Aorta (tissue), 5 donors: ENCODE data around the gene MAPK8IP2. TPM values are rescaled to one million over a fixed set of nuclear protein-coding genes. Genes with fewer than 3 reads are reported as not detected.
A peak's percentile ranks its signal among the peaks of the same experiment; 100 is the strongest.
"Not testable (repeated sequence)": the region's sequence is repeated elsewhere in the genome, so short reads cannot be mapped to it uniquely, and the experiment has no call there.

ENCODE experiments used
- ATAC-seq: fragments of 200-7000 bp; cut with Tn5 transposase; one replicate; pipeline ENCODE4 v1.9.1; 2022; ENCODE audit warnings: moderate library complexity; ENCODE audit not compliant: low FRiP score
- DNase-seq, 2 donors: peaks; one replicate each; pipeline ENCODE4 v3.0.0-alpha.2; 2020
- H3K27ac ChIP-seq, 2 donors: one replicate each; pipeline ENCODE4 v1.5.1; 2013; ENCODE audit warnings: low read length in 2 of 2, mild to moderate bottlenecking in 2 of 2, moderate library complexity in 2 of 2, control low read depth in 1 of 2, inconsistent platforms in 1 of 2, low read depth in 1 of 2
- H3K27me3 ChIP-seq, 2 donors: one replicate each; pipeline ENCODE4 v1.6.1; 2013; ENCODE audit warnings: control low read depth in 1 of 2, low read length in 1 of 2, mild to moderate bottlenecking in 1 of 2, moderate library complexity in 1 of 2; ENCODE audit not compliant: insufficient read depth in 2 of 2, control insufficient read depth in 1 of 2
- H3K36me3 ChIP-seq, 2 donors: one replicate each; pipeline ENCODE4 v1.6.1; 2013; ENCODE audit warnings: control low read depth in 1 of 2, low read length in 1 of 2, mild to moderate bottlenecking in 1 of 2; ENCODE audit not compliant: insufficient read depth in 2 of 2, control insufficient read depth in 1 of 2
- H3K4me1 ChIP-seq, 2 donors: one replicate each; pipeline ENCODE4 v1.6.1; 2013; ENCODE audit warnings: low read length in 2 of 2, control low read depth in 1 of 2, mild to moderate bottlenecking in 1 of 2, moderate library complexity in 1 of 2; ENCODE audit not compliant: insufficient read depth in 2 of 2, control insufficient read depth in 1 of 2
- H3K4me3 ChIP-seq, 2 donors: one replicate each; pipeline ENCODE4 v1.5.1; 2013; ENCODE audit warnings: low read length in 2 of 2, control low read depth in 1 of 2, mild to moderate bottlenecking in 1 of 2
- H3K9me3 ChIP-seq: one replicate; pipeline ENCODE4 v1.6.1; 2013; ENCODE audit warnings: mild to moderate bottlenecking, low read length; ENCODE audit not compliant: control insufficient read depth
- WGBS, 2 donors: extraction: QIAGEN DNeasy Blood & Tissue Kit; methylation state at CpG; one replicate each; pipeline ENCODE4 v1.1.7; 2013; 5-methylcytosine and 5-hydroxymethylcytosine counted together
- intact Hi-C, 2 donors: fragments of 100-400 bp; cut with DNase I; formaldehyde crosslinking; loops; one replicate each; pipeline versions ENCODE4 v1.14.2 to v1.15.0; 2022
- polyA plus RNA-seq, 2 donors: library from polyadenylated mRNA; stranded (reverse); fragments of 200-250 nt; gene quantifications; one replicate each; pipeline ENCODE4 v1.2.3, GENCODE V29; 2013
- total RNA-seq, 2 donors: library from RNA; stranded (reverse); fragmentation: NEBNext Ultra II Directional; extraction: Animal tissue kit (Norgen Biotek cat#: 25700); gene quantifications; one replicate each; pipeline ENCODE4 v1.2.1, GENCODE V29; 2021
- donor health status: healthy with polysubstance abuse.
- donor health status: Bipolar disorder and iron deficiency.
- donor health status: DM: no; HTN: no; CAD: no.
- donor health status: DM: no; HTN: no; CAD: no.
- donor health status: DM: yes; HTN: yes; CAD: no.

MAPK8IP2 gene
- total and polyA plus RNA-seq, 4 donors, result under 0.01 to 0.26 (median 0.20) TPM

- intact Hi-C loops, result no loop called here
- H3K27ac ChIP-seq, result no peak overlapping the region
- DNase-seq, result peak in 1 of 2 donors; percentile 27
- WGBS, 2 donors, result 88 to 89% methylated on average over 5 of the region's 5 CpGs
- no peak for ATAC-seq
- H3K9me3 ChIP-seq, result no peaks in the 10 kb centered on the region
- no peaks in the 10 kb centered on the region for H3K27me3 ChIP-seq
- no peak overlapping the region for H3K4me3 ChIP-seq
- H3K4me1 ChIP-seq, result no peaks in the 10 kb centered on the region
- H3K36me3 ChIP-seq, result no peaks in the 10 kb centered on the region
These were observed 29.8 kb downstream of the MAPK8IP2 start for GRCh38 chr22:50630376-50630775.

- ATAC-seq (no peak), DNase-seq (no peak)
- WGBS, 2 donors, result 81 to 89% methylated on average over 5 of the region's 5 CpGs
- H3K36me3 ChIP-seq, result no peaks in the 10 kb centered on the region
- no peaks in the 10 kb centered on the region for H3K27me3 ChIP-seq
- no peak overlapping the region for H3K4me3 ChIP-seq
- no peak overlapping the region for H3K27ac ChIP-seq
- intact Hi-C loops, result no loop called here
- no peaks in the 10 kb centered on the region for H3K9me3 ChIP-seq
- no peaks in the 10 kb centered on the region for H3K4me1 ChIP-seq
These were observed 32.5 kb downstream of the MAPK8IP2 start for GRCh38 chr22:50633086-50633485.

GRCh38 chr22:50633771-50634170, 33.2 kb downstream of the MAPK8IP2 start:
- Histone ChIP-seq H3K36me3 (no peaks in the 10 kb centered on the region), H3K4me1 (no peaks in the 10 kb centered on the region), H3K27ac (no peak overlapping the region), H3K27me3 (no peaks in the 10 kb centered on the region), H3K4me3 (no peak overlapping the region), H3K9me3 (no peaks in the 10 kb centered on the region)
- peak in 1 of 2 donors; percentile 51 for DNase-seq
- intact Hi-C loops, result no loop called here
- no peak for ATAC-seq
- 82 to 87% methylated on average over 11 of the region's 11 CpGs for WGBS, 2 donors

GRCh38 chr22:50635591-50635990, 35.0 kb downstream of the MAPK8IP2 start:
- H3K27ac ChIP-seq, result no peak overlapping the region
- peak in 1 of 2 donors; percentile 65 for DNase-seq
- 91 to 94% methylated on average over 11 of the region's 11 CpGs for WGBS, 2 donors
- no peaks in the 10 kb centered on the region for H3K27me3 ChIP-seq
- intact Hi-C loops, result no loop called here
- no peaks in the 10 kb centered on the region for H3K4me1 ChIP-seq
- no peak for ATAC-seq
- no peaks in the 10 kb centered on the region for H3K9me3 ChIP-seq
- no peak overlapping the region for H3K4me3 ChIP-seq
- no peaks in the 10 kb centered on the region for H3K36me3 ChIP-seq

- H3K27me3 ChIP-seq, H3K36me3 ChIP-seq, intact Hi-C loops, H3K27ac ChIP-seq, H3K4me3 ChIP-seq, ATAC-seq, H3K4me1 ChIP-seq, DNase-seq, H3K9me3 ChIP-seq: not testable (repeated sequence)
- WGBS, 2 donors, result 88 to 89% methylated on average over 12 of the region's 12 CpGs
These were observed 39.7 kb downstream of the MAPK8IP2 start for GRCh38 chr22:50640296-50640695.

- Histone ChIP-seq H3K27ac (no peak overlapping the region), H3K27me3 (no peaks in the 10 kb centered on the region), H3K4me1 (no peaks in the 10 kb centered on the region), H3K9me3 (no peaks in the 10 kb centered on the region), H3K4me3 (no peak overlapping the region), H3K36me3 (no peaks in the 10 kb centered on the region)
- intact Hi-C loops, result no loop called here
- DNase-seq (peak in 1 of 2 donors; percentile 43), ATAC-seq (peak; percentile 54)
- 73 to 78% methylated on average over 15 of the region's 15 CpGs for WGBS, 2 donors
These were observed 40.5 kb downstream of the MAPK8IP2 start for GRCh38 chr22:50640857-50641647.

GRCh38 chr22:50641696-50642607, 41.4 kb downstream of the MAPK8IP2 start:
- Histone ChIP-seq H3K4me1 (no peaks in the 10 kb centered on the region), H3K36me3 (no peaks in the 10 kb centered on the region), H3K4me3 (no peak overlapping the region), H3K9me3 (no peaks in the 10 kb centered on the region), H3K27me3 (no peaks in the 10 kb centered on the region), H3K27ac (no peak overlapping the region)
- peak; percentile 70 for ATAC-seq
- peak in 1 of 2 donors; percentile 68 for DNase-seq
- intact Hi-C loops, result no loop called here
- 13 to 18% methylated on average over 17 of the region's 17 CpGs for WGBS, 2 donors

GRCh38 chr22:50643021-50643820, 42.6 kb downstream of the MAPK8IP2 start:
- H3K36me3 ChIP-seq, H3K27ac ChIP-seq, ATAC-seq, H3K27me3 ChIP-seq, H3K9me3 ChIP-seq, intact Hi-C loops, H3K4me3 ChIP-seq, H3K4me1 ChIP-seq: not testable (repeated sequence)
- 81 to 85% methylated on average over 17 of the region's 17 CpGs for WGBS, 2 donors
- DNase-seq, result peak in 1 of 2 donors; percentile 51
